Stomach (tissue), 9 donors: ENCODE data around the gene ACTL7A. TPM values are rescaled to one million over a fixed set of nuclear protein-coding genes. Genes with fewer than 3 reads are reported as not detected.

Source experiments
- DNase-seq, 2 donors: peaks; one replicate each; pipeline versions ENCODE4 v3.0.0 to v3.0.0-alpha.2; 2013 to 2019
- H3K27ac ChIP-seq, 5 donors: fragments of 200-600 bp in 4 of 5; sonication (generic) in 4 of 5; one replicate each; pipeline ENCODE4 v1.5.1; 2013 to 2019; ENCODE audit warnings: mild to moderate bottlenecking in 1 of 5, moderate library complexity in 1 of 5
- H3K27me3 ChIP-seq, 3 donors: fragments of 200-600 bp; sonication (generic); one replicate each; pipeline ENCODE4 v1.5.1; 2017 to 2019; ENCODE audit warnings: mixed run types in 1 of 3
- H3K36me3 ChIP-seq, 4 donors: fragments of 200-600 bp; sonication (generic); 1 replicate in 3 of 4; 2 replicates in 1 of 4; pipeline ENCODE4 v1.5.1; 2016 to 2019
- H3K4me1 ChIP-seq, 4 donors: fragments of 200-600 bp; sonication (generic); one replicate each; pipeline ENCODE4 v1.5.1; 2016 to 2019
- H3K4me3 ChIP-seq, 4 donors: fragments of 200-600 bp; sonication (generic) in 3 of 4; one replicate each; pipeline ENCODE4 v1.5.1; 2016 to 2019; ENCODE audit warnings: mild to moderate bottlenecking in 1 of 4
- H3K9me3 ChIP-seq, 4 donors: fragments of 200-600 bp; sonication (generic); one replicate each; pipeline ENCODE4 v1.5.1; 2016 to 2019
- CTCF ChIP-seq, 7 experiments: fragments of 450-650 bp in 4 of 7; fragments of 200-600 bp in 3 of 7; sonication (generic) in 3 of 7; IDR thresholded peaks; one replicate each; pipeline ENCODE4 v1.5.1; 2016 to 2019; ENCODE audit warnings: antibody characterized with exemption in 7 of 7, control low read depth in 2 of 7, mild to moderate bottlenecking in 1 of 7
- EP300 ChIP-seq: sonication (generic); formaldehyde crosslinking; IDR thresholded peaks from one replicate; pipeline ENCODE4 v1.6.1; 2017; ENCODE audit warnings: antibody characterized with exemption
- POLR2A ChIP-seq, 4 donors: fragments of 450-650 bp; IDR thresholded peaks; one replicate each; pipeline ENCODE4 v1.6.1; 2016; ENCODE audit warnings: antibody characterized with exemption in 4 of 4, control low read depth in 2 of 4, mild to moderate bottlenecking in 1 of 4, moderate library complexity in 1 of 4
- POLR2AphosphoS5 ChIP-seq, 3 donors: sonication (generic); formaldehyde crosslinking; IDR thresholded peaks; one replicate each; pipeline ENCODE4 v1.6.1; 2016; ENCODE audit warnings: antibody characterized with exemption in 3 of 3
- WGBS, 5 donors: extraction: QIAGEN DNeasy Blood & Tissue Kit in 3 of 5; methylation state at CpG; one replicate each; pipeline versions ENCODE4 v1.1.5 to v1.1.7; 2013 to 2018; 5-methylcytosine and 5-hydroxymethylcytosine counted together
- intact Hi-C: fragments of 100-400 bp; cut with DNase I; formaldehyde crosslinking; loops from one replicate; pipeline ENCODE4 v1.15.1; 2023; ENCODE audit warnings: low total_unique reads
- polyA plus RNA-seq, 3 donors: library from polyadenylated mRNA; stranded (reverse); fragments of 200-250 nt; gene quantifications; one replicate each; pipeline ENCODE4 v1.2.3, GENCODE V29; 2013
- total RNA-seq, 5 donors: library from RNA; depleted of rRNA; stranded (reverse); fragments of >200 nt; gene quantifications; one replicate each; pipeline versions ENCODE4 v1.1.0 to v1.2.3, GENCODE V29; 2014 to 2016
- donor health status: healthy with polysubstance abuse.
- donor health status: Bipolar disorder and iron deficiency.
- donor health status: healthy.

ACTL7A gene
- total and polyA plus RNA-seq, 8 donors, result not detected

GRCh38 chr9:108866001-108866420 is 3.9 kb downstream of the ACTL7A start:
- Histone ChIP-seq H3K27me3 (no peaks in the 10 kb centered on the region), H3K4me3 (no peak overlapping the region), H3K27ac (no peak overlapping the region), H3K4me1 (no peaks in the 10 kb centered on the region), H3K36me3 (peaks cover 2 to 36% (median 34%) of the 10 kb centered on the region in 4 donors), H3K9me3 (no peaks in the 10 kb centered on the region)
- no peak for TF ChIP-seq POLR2A (IDR thresholded peaks at IDR 0.05)
- no peak for TF ChIP-seq CTCF (IDR thresholded peaks at IDR 0.05)
- TF ChIP-seq POLR2AphosphoS5 (IDR thresholded peaks at IDR 0.05), result no peak
- TF ChIP-seq EP300, result no peak
- intact Hi-C loops, result no loop called here
- DNase-seq, result no peak
- 66 to 87% (median 71%) methylated on average over 2 of the region's 2 CpGs for WGBS, 5 donors

GRCh38 chr9:108867116-108867515 is 5.0 kb downstream of the ACTL7A start:
- H3K27ac ChIP-seq, result no peak overlapping the region
- TF ChIP-seq EP300 (no peak), POLR2A (IDR thresholded peaks at IDR 0.05) (no peak), CTCF (IDR thresholded peaks at IDR 0.05) (no peak), POLR2AphosphoS5 (IDR thresholded peaks at IDR 0.05) (no peak)
- no peaks in the 10 kb centered on the region for H3K9me3 ChIP-seq
- peaks cover 8 to 47% (median 45%) of the 10 kb centered on the region in 4 donors for H3K36me3 ChIP-seq
- no peak for DNase-seq
- no peaks in the 10 kb centered on the region for H3K4me1 ChIP-seq
- intact Hi-C loops, result no loop called here
- no peak overlapping the region for H3K4me3 ChIP-seq
- H3K27me3 ChIP-seq, result no peaks in the 10 kb centered on the region

GRCh38 chr9:108867829-108868228 is 5.8 kb downstream of the ACTL7A start:
- intact Hi-C loops, result no loop called here

GRCh38 chr9:108869092-108869725 is 7.1 kb downstream of the ACTL7A start:
- 60 to 92% (median 86%) methylated on average over 3 of the region's 3 CpGs for WGBS, 5 donors
- H3K27ac ChIP-seq, result no peak overlapping the region
- peaks cover 24 to 68% (median 65%) of the 10 kb centered on the region in 4 donors for H3K36me3 ChIP-seq
- TF ChIP-seq EP300 (no peak), POLR2A (IDR thresholded peaks at IDR 0.05) (no peak), POLR2AphosphoS5 (IDR thresholded peaks at IDR 0.05) (no peak), CTCF (IDR thresholded peaks at IDR 0.05) (no peak)
- DNase-seq, result peak in 1 of 2 donors; percentile 28
- no peak overlapping the region for H3K4me3 ChIP-seq
- no peaks in the 10 kb centered on the region for H3K4me1 ChIP-seq
- no peaks in the 10 kb centered on the region for H3K9me3 ChIP-seq
- no peaks in the 10 kb centered on the region for H3K27me3 ChIP-seq
- intact Hi-C loops, result no loop called here

More at GRCh38 chr9:108867829-108868228, 5.8 kb downstream of the ACTL7A start:
- H3K9me3 ChIP-seq, result no peaks in the 10 kb centered on the region
- H3K36me3 ChIP-seq, result peaks cover 10 to 54% (median 52%) of the 10 kb centered on the region in 4 donors
- no peaks in the 10 kb centered on the region for H3K4me1 ChIP-seq
- 82 to 96% (median 92%) methylated on average over 4 of the region's 4 CpGs for WGBS, 5 donors
- no peak overlapping the region for H3K4me3 ChIP-seq
- no peak for DNase-seq
- H3K27me3 ChIP-seq, result no peaks in the 10 kb centered on the region
- TF ChIP-seq EP300 (no peak), CTCF (IDR thresholded peaks at IDR 0.05) (no peak), POLR2AphosphoS5 (IDR thresholded peaks at IDR 0.05) (no peak), POLR2A (IDR thresholded peaks at IDR 0.05) (no peak)
- no peak overlapping the region for H3K27ac ChIP-seq
